AML-193 (cell line): ENCODE results near the gene ERVK3-1.
"Not testable (repeated sequence)": the region's sequence is repeated elsewhere in the genome, so short reads cannot be mapped to it uniquely, and the experiment has no call there.

ENCODE experiments used
- DNase-seq, 2 experiments: peaks; one replicate each; lab custom pipeline; 2025; lab: John Stamatoyannopoulos, UW

The ERVK3-1 gene

GRCh38 chr19:58304748-58305064, 471 bp upstream of the ERVK3-1 start:
- no peak for DNase-seq

- no peak for DNase-seq
Measured at GRCh38 chr19:58305932-58306323, 751 bp downstream of the ERVK3-1 start.

- DNase-seq: no peak
Measured at GRCh38 chr19:58307736-58308135, 2.6 kb downstream of the ERVK3-1 start.

GRCh38 chr19:58310685-58311084, 5.5 kb downstream of the ERVK3-1 start:
- not testable (repeated sequence) for DNase-seq

GRCh38 chr19:58311345-58311865, 6.2 kb downstream of the ERVK3-1 start:
- no peak for DNase-seq

GRCh38 chr19:58315580-58315979, 10.4 kb downstream of the ERVK3-1 start:
- DNase-seq: no peak

GRCh38 chr19:58317476-58318072, 12.4 kb downstream of the ERVK3-1 start:
- peak; percentile 11 to 13 for DNase-seq

- no peak for DNase-seq
Measured at GRCh38 chr19:58318297-58318696, 13.1 kb downstream of the ERVK3-1 start.

- no peak for DNase-seq
Measured at GRCh38 chr19:58319241-58319640, 14.1 kb downstream of the ERVK3-1 start.

- no peak for DNase-seq
Measured at GRCh38 chr19:58325311-58326022, 20.3 kb downstream of the ERVK3-1 start.

GRCh38 chr19:58326501-58326913, 21.3 kb downstream of the ERVK3-1 start:
- DNase-seq: no peak

- peak; percentile 88 to 93 for DNase-seq
Measured at GRCh38 chr19:58326914-58327726, 21.9 kb downstream of the ERVK3-1 start, which contains the start of gene ZSCAN22. Gene ZSCAN22, plus strand, starts transcription at chr19:58326994. Its CDS starts 7,809 bp downstream, at chr19:58334803.

- peak; percentile 20 to 23 for DNase-seq
Measured at GRCh38 chr19:58328999-58329398, 23.8 kb downstream of the ERVK3-1 start.

GRCh38 chr19:58330458-58330857, 25.3 kb downstream of the ERVK3-1 start:
- no peak for DNase-seq

GRCh38 chr19:58332697-58333096, 27.5 kb downstream of the ERVK3-1 start:
- no peak for DNase-seq

GRCh38 chr19:58334691-58335249, 29.6 kb downstream of the ERVK3-1 start:
- DNase-seq: no peak

GRCh38 chr19:58335630-58336029, 30.5 kb downstream of the ERVK3-1 start:
- DNase-seq: no peak

GRCh38 chr19:58336216-58336615, 31.0 kb downstream of the ERVK3-1 start:
- no peak for DNase-seq

GRCh38 chr19:58336820-58337219, 31.6 kb downstream of the ERVK3-1 start:
- no peak for DNase-seq

- no peak for DNase-seq
Measured at GRCh38 chr19:58338336-58338735, 33.2 kb downstream of the ERVK3-1 start.

GRCh38 chr19:58338825-58339558, 33.8 kb downstream of the ERVK3-1 start:
- no peak for DNase-seq

GRCh38 chr19:58345558-58345957, 40.4 kb downstream of the ERVK3-1 start:
- DNase-seq: no peak
